WERI-Rb-1 (cell line): ENCODE measurements around the gene ZNF560.

ENCODE experiments used
- DNase-seq: peaks from one replicate; pipeline ENCODE4 v3.0.0-alpha.2; 2020
- H3K27ac ChIP-seq: fragments of 250-450 bp; sonication (Bioruptor Pico); 2 replicates; pipeline ENCODE4 v1.5.1; 2020; ENCODE audit warnings: mild to moderate bottlenecking, moderate library complexity
- H3K27me3 ChIP-seq: fragments of 250-450 bp; sonication (Bioruptor Pico); 2 replicates; pipeline ENCODE4 v1.5.1; 2021; ENCODE audit warnings: mild to moderate bottlenecking, low read depth, moderate library complexity; ENCODE audit not compliant: insufficient read depth, severe bottlenecking
- H3K36me3 ChIP-seq: fragments of 250-450 bp; sonication (Bioruptor Pico); 2 replicates; pipeline ENCODE4 v1.5.1; 2020; ENCODE audit warnings: mild to moderate bottlenecking, moderate library complexity
- H3K4me3 ChIP-seq: 2 replicates; pipeline ENCODE4 v1.5.1; 2011; ENCODE audit warnings: low read depth, mild to moderate bottlenecking, control low read depth, low read length
- H3K9me3 ChIP-seq: fragments of 250-450 bp; sonication (Bioruptor Pico); 2 replicates; pipeline ENCODE4 v1.5.1; 2021; ENCODE audit warnings: mild to moderate bottlenecking, moderate library complexity; ENCODE audit not compliant: severe bottlenecking
- TF ChIP-seq, protein P1 (sequence below): IDR thresholded peaks from 2 replicates; pipeline ENCODE4 v1.5.1; 2011; ENCODE audit warnings: low read depth, mild to moderate bottlenecking, control low read depth, inconsistent platforms, low read length

Gene ZNF560

DNA sequence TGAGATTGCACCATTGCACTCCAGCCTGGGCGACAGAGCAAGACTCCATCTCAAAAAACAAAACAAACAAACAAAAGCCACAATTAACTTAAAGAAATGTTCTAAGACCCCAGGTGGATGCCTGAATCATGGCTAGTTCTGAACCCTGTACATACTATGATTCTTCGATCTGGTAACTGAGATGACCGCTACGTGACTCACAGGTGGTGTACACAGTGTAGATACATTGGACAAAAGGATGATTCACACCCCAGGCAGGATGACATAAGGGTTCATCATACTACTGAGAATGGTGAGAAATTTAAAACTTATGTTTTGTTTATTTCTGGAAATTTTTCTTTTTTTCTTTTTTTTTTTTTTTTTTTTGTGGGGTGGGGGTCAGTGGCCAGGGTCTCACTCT lies 33.5 kb upstream of the ZNF560 start:
- Histone ChIP-seq H3K27me3 (no peaks in the 10 kb centered on the region), H3K27ac (no peak overlapping the region), H3K36me3 (peaks cover 97% of the 10 kb centered on the region), H3K4me3 (no peak overlapping the region), H3K9me3 (peaks cover 36% of the 10 kb centered on the region)
- TF ChIP-seq, protein P1, sequence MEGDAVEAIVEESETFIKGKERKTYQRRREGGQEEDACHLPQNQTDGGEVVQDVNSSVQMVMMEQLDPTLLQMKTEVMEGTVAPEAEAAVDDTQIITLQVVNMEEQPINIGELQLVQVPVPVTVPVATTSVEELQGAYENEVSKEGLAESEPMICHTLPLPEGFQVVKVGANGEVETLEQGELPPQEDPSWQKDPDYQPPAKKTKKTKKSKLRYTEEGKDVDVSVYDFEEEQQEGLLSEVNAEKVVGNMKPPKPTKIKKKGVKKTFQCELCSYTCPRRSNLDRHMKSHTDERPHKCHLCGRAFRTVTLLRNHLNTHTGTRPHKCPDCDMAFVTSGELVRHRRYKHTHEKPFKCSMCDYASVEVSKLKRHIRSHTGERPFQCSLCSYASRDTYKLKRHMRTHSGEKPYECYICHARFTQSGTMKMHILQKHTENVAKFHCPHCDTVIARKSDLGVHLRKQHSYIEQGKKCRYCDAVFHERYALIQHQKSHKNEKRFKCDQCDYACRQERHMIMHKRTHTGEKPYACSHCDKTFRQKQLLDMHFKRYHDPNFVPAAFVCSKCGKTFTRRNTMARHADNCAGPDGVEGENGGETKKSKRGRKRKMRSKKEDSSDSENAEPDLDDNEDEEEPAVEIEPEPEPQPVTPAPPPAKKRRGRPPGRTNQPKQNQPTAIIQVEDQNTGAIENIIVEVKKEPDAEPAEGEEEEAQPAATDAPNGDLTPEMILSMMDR = no peak
- no peak for DNase-seq

- TF ChIP-seq, protein P1 = no peak
- no peaks in the 10 kb centered on the region for H3K27me3 ChIP-seq
- H3K27ac ChIP-seq = no peak overlapping the region
- H3K9me3 ChIP-seq = peaks cover 47% of the 10 kb centered on the region
- peaks cover 92% of the 10 kb centered on the region for H3K36me3 ChIP-seq
- H3K4me3 ChIP-seq = no peak overlapping the region
- DNase-seq = no peak
These were observed 30.4 kb upstream of the ZNF560 start for GRCh38 chr19:9528757-9529336.

DNA sequence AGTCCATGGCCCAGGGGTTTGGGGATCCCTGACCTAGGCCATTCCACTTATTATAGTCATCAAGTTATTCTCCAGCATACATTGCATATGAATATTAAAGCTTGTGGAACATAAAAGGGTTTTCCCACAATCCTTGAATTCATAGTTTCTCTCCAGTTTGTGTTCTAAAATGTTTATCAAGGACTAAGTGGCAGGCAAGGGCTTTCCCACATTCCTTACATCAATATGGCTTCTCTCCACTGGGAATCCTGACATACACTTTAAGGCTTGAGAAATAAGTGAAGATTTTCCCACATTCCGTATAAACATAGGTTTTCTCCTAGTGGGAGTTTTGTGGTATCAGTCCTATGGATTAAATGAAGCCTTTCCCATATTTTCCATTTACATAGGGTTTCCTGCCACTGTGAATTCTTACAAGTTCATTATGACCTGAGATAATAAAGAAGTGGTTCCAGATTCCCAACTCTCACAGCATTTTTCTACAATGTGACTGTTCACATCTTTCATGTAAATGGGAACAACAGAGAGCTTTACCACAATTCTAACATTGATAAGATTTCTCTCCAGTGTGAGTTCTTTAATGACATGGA lies 25.6 kb upstream of the ZNF560 start:
- DNase-seq = no peak
- H3K36me3 ChIP-seq = peaks cover 50% of the 10 kb centered on the region
- H3K4me3 ChIP-seq = no peak overlapping the region
- H3K9me3 ChIP-seq = peaks cover 33% of the 10 kb centered on the region
- TF ChIP-seq, protein P1 = no peak
- no peak overlapping the region for H3K27ac ChIP-seq
- H3K27me3 ChIP-seq = no peaks in the 10 kb centered on the region

GRCh38 chr19:9507285-9507684 lies 8.9 kb upstream of the ZNF560 start:
- no peak for DNase-seq
- H3K27ac ChIP-seq = no peak overlapping the region
- H3K27me3 ChIP-seq = no peaks in the 10 kb centered on the region
- peaks cover 12% of the 10 kb centered on the region for H3K9me3 ChIP-seq
- TF ChIP-seq, protein P1 = no peak
- no peak overlapping the region for H3K4me3 ChIP-seq
- H3K36me3 ChIP-seq = no peaks in the 10 kb centered on the region

DNA sequence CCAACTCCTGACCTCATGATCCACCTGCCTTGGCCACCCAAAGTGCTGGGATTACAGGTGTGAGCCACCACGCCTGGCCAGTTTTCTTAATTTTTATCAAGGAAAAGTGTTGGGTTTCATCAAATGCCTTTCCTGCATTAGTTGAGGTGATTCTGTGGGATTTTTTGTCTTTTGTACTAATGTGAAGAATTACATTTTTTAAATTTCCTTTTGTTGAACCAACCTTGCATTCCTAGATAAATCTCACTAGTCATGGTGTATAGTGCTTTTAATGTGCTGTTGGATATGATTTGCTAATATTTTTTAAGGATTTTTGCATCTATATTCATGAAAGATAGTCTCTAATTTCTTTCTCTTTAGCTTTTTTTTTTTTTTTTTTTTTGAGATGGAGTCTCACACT lies 2.4 kb upstream of the ZNF560 start:
- Histone ChIP-seq H3K27ac (no peak overlapping the region), H3K27me3 (no peaks in the 10 kb centered on the region), H3K36me3 (peaks cover 3% of the 10 kb centered on the region; the same call in 1 of the 2 replicates), H3K9me3 (peaks cover 29% of the 10 kb centered on the region), H3K4me3 (no peak overlapping the region)
- TF ChIP-seq, protein P1 = no peak
- DNase-seq = no peak

DNA sequence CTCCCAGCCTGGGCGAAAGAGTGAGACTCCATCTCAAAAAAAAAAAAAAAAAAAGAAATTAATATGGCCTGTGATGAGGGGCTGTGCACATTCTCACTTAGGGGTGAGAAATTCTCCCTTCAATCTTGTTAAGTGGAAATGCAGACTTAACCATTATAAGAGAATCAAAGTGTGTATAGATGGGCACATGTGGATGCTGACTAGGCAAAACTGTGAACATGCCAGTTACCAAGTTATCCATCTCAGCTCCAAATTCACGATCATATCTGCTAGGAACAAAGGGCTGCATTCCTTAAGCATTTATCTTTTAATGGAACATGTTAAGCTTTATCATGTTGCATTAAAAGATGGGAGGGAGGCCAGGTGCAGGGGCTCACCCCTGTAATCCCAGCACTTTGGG lies 4.3 kb downstream of the ZNF560 start:
- H3K36me3 ChIP-seq = peaks cover 27% of the 10 kb centered on the region
- TF ChIP-seq, protein P1 = no peak
- H3K9me3 ChIP-seq = peaks cover 9% of the 10 kb centered on the region
- H3K4me3 ChIP-seq = no peak overlapping the region
- no peak for DNase-seq
- H3K27ac ChIP-seq = no peak overlapping the region
- no peaks in the 10 kb centered on the region for H3K27me3 ChIP-seq
